ENCODE results near the gene SHKBP1.
A peak's percentile ranks its signal among the peaks of the same experiment; 100 is the strongest.

Gene SHKBP1

DNA sequence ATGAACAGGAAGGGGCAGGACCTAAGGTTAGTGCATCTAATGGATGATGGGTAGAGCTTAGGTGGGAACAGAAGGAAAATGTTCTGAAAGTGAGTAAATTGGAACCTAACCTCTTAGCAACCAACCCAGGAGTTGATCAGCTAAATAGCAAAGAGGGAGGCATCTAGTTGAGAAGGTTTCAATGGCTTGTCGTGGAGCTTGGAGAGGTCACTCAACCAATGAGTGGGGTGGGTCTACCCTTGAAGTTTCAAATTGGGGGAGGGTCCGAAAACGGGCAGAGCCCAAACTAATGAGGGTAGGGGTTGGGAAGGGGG, 5.7 kb upstream of the SHKBP1 start:
- Histone ChIP-seq H3K4me3 (ENCODE audit: low read depth, low read length) (no peak overlapping the region), H3K9me3 (ENCODE audit: control insufficient read depth, insufficient read depth, low read depth, low read length) (no peaks in the 10 kb centered on the region), H3K27ac (ENCODE audit: extremely low read depth, low read depth, low read length) (no peak overlapping the region), H3K36me3 (ENCODE audit: control insufficient read depth in 2 of 2, insufficient read depth in 1 of 2, low read length in 2 of 2) (no peaks in the 10 kb centered on the region), H3K4me1 (ENCODE audit: control insufficient read depth, insufficient read depth, low read length) (peaks cover 16% of the 10 kb centered on the region)
- POLR2A ChIA-PET: interaction anchor here (0.6 to 2.0 kb wide), 37 partner anchors 9 to 1351 kb away, joined by 3 to 35 read pairs (median 5); partner anchors contain the start of genes ACTMAP, BLVRB, C19orf47 and COQ8B
- CTCF ChIA-PET: interaction anchor here (0.6 to 12.8 kb wide), 43 partner anchors 9 to 1201 kb away, joined by 3 to 132 read pairs (median 7); partner anchors contain the start of genes BLVRB, EID2B and LTBP4
- TF ChIP-seq ZNF354C (tag by site-specific recombination; IDR thresholded peaks at IDR 0.05; ENCODE audit: borderline replicate concordance, low read depth): no peak
- TF ChIP-seq, protein P1, sequence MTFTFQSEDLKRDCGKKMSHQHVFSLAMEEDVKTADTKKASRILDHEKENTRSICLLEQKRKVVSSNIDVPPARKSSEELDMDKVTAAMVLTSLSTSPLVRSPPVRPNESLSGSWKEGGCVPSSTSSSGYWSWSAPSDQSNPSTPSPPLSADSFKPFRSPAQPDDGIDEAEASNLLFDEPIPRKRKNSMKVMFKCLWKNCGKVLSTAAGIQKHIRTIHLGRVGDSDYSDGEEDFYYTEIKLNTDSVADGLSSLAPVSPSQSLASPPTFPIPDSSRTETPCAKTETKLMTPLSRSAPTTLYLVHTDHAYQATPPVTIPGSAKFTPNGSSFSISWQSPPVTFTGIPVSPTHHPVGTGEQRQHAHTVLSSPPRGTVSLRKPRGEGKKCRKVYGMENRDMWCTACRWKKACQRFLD (tag by site-specific recombination; IDR thresholded peaks at IDR 0.05): no peak
- no peak for TF ChIP-seq ZSCAN30 (tag by site-specific recombination; IDR thresholded peaks at IDR 0.05)
- TF ChIP-seq, protein P2, sequence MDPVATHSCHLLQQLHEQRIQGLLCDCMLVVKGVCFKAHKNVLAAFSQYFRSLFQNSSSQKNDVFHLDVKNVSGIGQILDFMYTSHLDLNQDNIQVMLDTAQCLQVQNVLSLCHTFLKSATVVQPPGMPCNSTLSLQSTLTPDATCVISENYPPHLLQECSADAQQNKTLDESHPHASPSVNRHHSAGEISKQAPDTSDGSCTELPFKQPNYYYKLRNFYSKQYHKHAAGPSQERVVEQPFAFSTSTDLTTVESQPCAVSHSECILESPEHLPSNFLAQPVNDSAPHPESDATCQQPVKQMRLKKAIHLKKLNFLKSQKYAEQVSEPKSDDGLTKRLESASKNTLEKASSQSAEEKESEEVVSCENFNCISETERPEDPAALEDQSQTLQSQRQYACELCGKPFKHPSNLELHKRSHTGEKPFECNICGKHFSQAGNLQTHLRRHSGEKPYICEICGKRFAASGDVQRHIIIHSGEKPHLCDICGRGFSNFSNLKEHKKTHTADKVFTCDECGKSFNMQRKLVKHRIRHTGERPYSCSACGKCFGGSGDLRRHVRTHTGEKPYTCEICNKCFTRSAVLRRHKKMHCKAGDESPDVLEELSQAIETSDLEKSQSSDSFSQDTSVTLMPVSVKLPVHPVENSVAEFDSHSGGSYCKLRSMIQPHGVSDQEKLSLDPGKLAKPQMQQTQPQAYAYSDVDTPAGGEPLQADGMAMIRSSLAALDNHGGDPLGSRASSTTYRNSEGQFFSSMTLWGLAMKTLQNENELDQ (tag by site-specific recombination; IDR thresholded peaks at IDR 0.05; ENCODE audit: low read depth): no peak
- TF ChIP-seq ZNF76 (tag by site-specific recombination; IDR thresholded peaks at IDR 0.05; ENCODE audit: borderline replicate concordance, low read depth): peak; percentile 37; the same call in 1 of the 2 replicates
- TF ChIP-seq, protein P3, sequence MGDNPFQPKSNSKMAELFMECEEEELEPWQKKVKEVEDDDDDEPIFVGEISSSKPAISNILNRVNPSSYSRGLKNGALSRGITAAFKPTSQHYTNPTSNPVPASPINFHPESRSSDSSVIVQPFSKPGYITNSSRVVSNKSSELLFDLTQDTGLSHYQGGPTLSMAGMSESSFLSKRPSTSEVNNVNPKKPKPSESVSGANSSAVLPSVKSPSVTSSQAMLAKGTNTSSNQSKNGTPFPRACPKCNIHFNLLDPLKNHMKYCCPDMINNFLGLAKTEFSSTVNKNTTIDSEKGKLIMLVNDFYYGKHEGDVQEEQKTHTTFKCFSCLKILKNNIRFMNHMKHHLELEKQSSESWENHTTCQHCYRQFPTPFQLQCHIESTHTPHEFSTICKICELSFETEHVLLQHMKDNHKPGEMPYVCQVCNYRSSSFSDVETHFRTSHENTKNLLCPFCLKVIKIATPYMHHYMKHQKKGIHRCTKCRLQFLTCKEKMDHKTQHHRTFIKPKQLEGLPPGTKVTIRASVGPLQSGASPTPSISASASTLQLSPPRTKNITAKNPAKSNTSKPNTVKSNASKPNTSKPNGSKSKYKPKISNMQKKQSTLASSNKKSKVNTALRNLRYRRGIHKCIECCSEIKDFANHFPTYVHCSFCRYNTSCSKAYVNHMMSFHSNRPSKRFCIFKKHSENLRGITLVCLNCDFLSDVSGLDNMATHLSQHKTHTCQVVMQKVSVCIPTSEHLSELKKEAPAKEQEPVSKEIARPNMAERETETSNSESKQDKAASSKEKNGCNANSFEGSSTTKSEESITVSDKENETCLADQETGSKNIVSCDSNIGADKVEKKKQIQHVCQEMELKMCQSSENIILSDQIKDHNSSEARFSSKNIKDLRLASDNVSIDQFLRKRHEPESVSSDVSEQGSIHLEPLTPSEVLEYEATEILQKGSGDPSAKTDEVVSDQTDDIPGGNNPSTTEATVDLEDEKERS (tag by site-specific recombination; IDR thresholded peaks at IDR 0.05): no peak
- TF ChIP-seq ZBTB17 (tag by site-specific recombination; IDR thresholded peaks at IDR 0.05): no peak
- no peak for TF ChIP-seq ZNF138 (tag by site-specific recombination; IDR thresholded peaks at IDR 0.05; ENCODE audit: borderline replicate concordance)
- TF ChIP-seq, protein P4, sequence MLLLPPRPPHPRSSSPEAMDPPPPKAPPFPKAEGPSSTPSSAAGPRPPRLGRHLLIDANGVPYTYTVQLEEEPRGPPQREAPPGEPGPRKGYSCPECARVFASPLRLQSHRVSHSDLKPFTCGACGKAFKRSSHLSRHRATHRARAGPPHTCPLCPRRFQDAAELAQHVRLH (tag by site-specific recombination; IDR thresholded peaks at IDR 0.05): no peak
- no peak for TF ChIP-seq KLF8 (tag by site-specific recombination; IDR thresholded peaks at IDR 0.05)
- TF ChIP-seq PRDM1 (tag by site-specific recombination; IDR thresholded peaks at IDR 0.05): no peak
- TF ChIP-seq ZNF530 (tag by site-specific recombination; IDR thresholded peaks at IDR 0.05; ENCODE audit: low read depth): no peak
- no peak for TF ChIP-seq ZNF214 (tag by site-specific recombination; IDR thresholded peaks at IDR 0.05; ENCODE audit: borderline replicate concordance)
- TF ChIP-seq ZNF202 (tag by site-specific recombination; IDR thresholded peaks at IDR 0.05; ENCODE audit: borderline replicate concordance): no peak
- no peak for TF ChIP-seq ZBTB8A (tag by site-specific recombination; IDR thresholded peaks at IDR 0.05)
- no peak for TF ChIP-seq ZNF843 (tag by site-specific recombination; IDR thresholded peaks at IDR 0.05)
- TF ChIP-seq ZNF350 (tag by site-specific recombination; IDR thresholded peaks at IDR 0.05): no peak
- peak; percentile 5; the same call in 1 of the 2 replicates for TF ChIP-seq KLF10 (tag by site-specific recombination; IDR thresholded peaks at IDR 0.05)
- no peak for TF ChIP-seq ZNF211 (tag by site-specific recombination; IDR thresholded peaks at IDR 0.05; ENCODE audit: low read depth)
- TF ChIP-seq ZNF555 (tag by site-specific recombination; conservative IDR thresholded peaks at IDR 0.05): no peak
- TF ChIP-seq, protein P5, sequence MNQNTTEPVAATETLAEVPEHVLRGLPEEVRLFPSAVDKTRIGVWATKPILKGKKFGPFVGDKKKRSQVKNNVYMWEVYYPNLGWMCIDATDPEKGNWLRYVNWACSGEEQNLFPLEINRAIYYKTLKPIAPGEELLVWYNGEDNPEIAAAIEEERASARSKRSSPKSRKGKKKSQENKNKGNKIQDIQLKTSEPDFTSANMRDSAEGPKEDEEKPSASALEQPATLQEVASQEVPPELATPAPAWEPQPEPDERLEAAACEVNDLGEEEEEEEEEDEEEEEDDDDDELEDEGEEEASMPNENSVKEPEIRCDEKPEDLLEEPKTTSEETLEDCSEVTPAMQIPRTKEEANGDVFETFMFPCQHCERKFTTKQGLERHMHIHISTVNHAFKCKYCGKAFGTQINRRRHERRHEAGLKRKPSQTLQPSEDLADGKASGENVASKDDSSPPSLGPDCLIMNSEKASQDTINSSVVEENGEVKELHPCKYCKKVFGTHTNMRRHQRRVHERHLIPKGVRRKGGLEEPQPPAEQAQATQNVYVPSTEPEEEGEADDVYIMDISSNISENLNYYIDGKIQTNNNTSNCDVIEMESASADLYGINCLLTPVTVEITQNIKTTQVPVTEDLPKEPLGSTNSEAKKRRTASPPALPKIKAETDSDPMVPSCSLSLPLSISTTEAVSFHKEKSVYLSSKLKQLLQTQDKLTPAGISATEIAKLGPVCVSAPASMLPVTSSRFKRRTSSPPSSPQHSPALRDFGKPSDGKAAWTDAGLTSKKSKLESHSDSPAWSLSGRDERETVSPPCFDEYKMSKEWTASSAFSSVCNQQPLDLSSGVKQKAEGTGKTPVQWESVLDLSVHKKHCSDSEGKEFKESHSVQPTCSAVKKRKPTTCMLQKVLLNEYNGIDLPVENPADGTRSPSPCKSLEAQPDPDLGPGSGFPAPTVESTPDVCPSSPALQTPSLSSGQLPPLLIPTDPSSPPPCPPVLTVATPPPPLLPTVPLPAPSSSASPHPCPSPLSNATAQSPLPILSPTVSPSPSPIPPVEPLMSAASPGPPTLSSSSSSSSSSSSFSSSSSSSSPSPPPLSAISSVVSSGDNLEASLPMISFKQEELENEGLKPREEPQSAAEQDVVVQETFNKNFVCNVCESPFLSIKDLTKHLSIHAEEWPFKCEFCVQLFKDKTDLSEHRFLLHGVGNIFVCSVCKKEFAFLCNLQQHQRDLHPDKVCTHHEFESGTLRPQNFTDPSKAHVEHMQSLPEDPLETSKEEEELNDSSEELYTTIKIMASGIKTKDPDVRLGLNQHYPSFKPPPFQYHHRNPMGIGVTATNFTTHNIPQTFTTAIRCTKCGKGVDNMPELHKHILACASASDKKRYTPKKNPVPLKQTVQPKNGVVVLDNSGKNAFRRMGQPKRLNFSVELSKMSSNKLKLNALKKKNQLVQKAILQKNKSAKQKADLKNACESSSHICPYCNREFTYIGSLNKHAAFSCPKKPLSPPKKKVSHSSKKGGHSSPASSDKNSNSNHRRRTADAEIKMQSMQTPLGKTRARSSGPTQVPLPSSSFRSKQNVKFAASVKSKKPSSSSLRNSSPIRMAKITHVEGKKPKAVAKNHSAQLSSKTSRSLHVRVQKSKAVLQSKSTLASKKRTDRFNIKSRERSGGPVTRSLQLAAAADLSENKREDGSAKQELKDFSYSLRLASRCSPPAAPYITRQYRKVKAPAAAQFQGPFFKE (tag by site-specific recombination; IDR thresholded peaks at IDR 0.05; ENCODE audit: borderline replicate concordance): no peak
- no peak for TF ChIP-seq ZNF747 (tag by site-specific recombination; IDR thresholded peaks at IDR 0.05)
- no peak for TF ChIP-seq ZSCAN4 (tag by site-specific recombination; IDR thresholded peaks at IDR 0.05)
- TF ChIP-seq ZNF112 (tag by site-specific recombination; IDR thresholded peaks at IDR 0.05): no peak
